ENCODE results near the gene PCDHA6.
"Not testable (repeated sequence)": the region's sequence is repeated elsewhere in the genome, so short reads cannot be mapped to it uniquely, and the experiment has no call there.

Gene PCDHA6

DNA sequence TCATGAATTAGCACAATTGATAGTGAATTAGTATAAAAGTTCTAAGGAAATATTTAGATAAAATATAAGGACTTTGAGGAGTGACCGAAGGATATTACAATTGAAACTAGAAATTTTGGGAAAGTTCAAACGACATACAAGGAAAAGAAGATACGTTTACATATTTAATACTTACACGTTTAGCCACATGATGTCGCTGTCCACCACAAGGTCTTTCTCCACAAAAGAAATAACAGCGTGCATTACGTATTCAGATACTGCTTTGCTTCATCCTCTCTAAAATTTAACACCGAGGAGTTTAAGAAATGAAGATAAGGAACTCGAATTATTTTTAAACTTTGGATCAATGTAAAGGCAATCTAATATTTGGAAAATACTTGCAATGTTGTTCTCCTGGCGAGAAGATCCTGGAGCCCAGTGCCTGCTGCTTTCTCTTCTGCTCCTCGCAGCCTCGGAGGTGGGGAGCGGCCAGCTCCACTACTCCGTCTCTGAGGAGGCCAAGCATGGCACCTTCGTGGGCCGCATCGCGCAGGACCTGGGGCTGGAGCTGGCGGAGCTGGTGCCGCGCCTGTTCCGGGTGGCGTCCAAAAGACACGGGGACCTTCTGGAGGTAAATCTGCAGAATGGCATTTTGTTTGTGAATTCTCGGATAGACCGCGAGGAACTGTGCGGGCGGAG lies 26.8 kb upstream of the PCDHA6 start, which contains the start of gene PCDHA3:
Gene PCDHA3 (plus strand): TSS at position 242 of the 678 bp plus-strand sequence.
- H3K9ac ChIP-seq (ENCODE audit: low read length) = no peak within 1 kb of the TSS
- peaks cover 13% of the 10 kb centered on the region for H3K9me3 ChIP-seq (ENCODE audit: control insufficient read depth, low read depth, low read length)
- peaks cover under 1% of the 10 kb centered on the region for H3K4me1 ChIP-seq (ENCODE audit: control insufficient read depth, low read depth, low read length)
- H3K27ac ChIP-seq (ENCODE audit: low read length) = no peak within 1 kb of the TSS
- no peaks in the 10 kb centered on the region for H3K36me3 ChIP-seq (ENCODE audit: control insufficient read depth, low read depth, low read length)
- no peak within 1 kb of the TSS for H3K4me3 ChIP-seq (ENCODE audit: low read length)
- no peaks in the 10 kb centered on the region for H3K27me3 ChIP-seq (ENCODE audit: control insufficient read depth, insufficient read depth, low read length)

DNA sequence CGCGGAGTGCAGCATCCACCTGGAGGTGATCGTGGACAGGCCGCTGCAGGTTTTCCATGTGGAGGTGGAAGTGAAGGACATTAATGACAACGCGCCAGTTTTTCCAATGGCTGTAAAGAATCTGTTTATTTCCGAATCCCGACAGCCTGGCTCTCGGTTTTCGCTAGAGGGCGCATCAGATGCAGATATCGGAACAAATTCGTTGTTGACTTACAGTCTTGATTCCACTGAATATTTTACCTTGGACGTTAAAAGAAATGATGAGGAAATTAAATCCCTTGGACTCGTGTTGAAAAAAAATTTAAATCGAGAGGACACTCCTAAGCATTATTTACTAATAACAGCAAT lies 26.3 kb upstream of the PCDHA6 start:
- Histone ChIP-seq H3K9me3 (ENCODE audit: control insufficient read depth, low read depth, low read length) (peaks cover 13% of the 10 kb centered on the region), H3K36me3 (ENCODE audit: control insufficient read depth, low read depth, low read length) (no peaks in the 10 kb centered on the region), H3K27ac (ENCODE audit: low read length) (no peak overlapping the region), H3K27me3 (ENCODE audit: control insufficient read depth, insufficient read depth, low read length) (no peaks in the 10 kb centered on the region), H3K4me1 (ENCODE audit: control insufficient read depth, low read depth, low read length) (peaks cover 5% of the 10 kb centered on the region), H3K4me3 (ENCODE audit: low read length) (no peak overlapping the region), H3K9ac (ENCODE audit: low read length) (no peak overlapping the region)

DNA sequence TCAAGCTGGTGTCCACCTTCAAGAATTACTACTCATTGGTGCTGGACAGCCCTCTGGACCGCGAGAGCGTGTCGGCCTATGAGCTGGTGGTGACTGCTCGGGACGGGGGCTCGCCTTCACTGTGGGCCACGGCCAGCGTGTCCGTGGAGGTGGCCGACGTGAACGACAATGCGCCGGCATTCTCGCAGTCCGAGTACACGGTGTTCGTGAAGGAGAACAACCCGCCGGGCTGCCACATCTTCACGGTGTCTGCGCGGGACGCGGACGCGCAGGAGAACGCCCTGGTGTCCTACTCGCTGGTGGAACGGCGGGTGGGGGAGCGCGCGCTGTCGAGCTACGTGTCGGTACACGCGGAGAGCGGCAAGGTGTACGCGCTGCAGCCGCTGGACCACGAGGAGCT lies 25.4 kb upstream of the PCDHA6 start:
- H3K9me3 ChIP-seq (ENCODE audit: control insufficient read depth, low read depth, low read length); H3K27me3 ChIP-seq (ENCODE audit: control insufficient read depth, insufficient read depth, low read length); H3K27ac ChIP-seq (ENCODE audit: low read length); H3K9ac ChIP-seq (ENCODE audit: low read length); H3K36me3 ChIP-seq (ENCODE audit: control insufficient read depth, low read depth, low read length); H3K4me3 ChIP-seq (ENCODE audit: low read length); H3K4me1 ChIP-seq (ENCODE audit: control insufficient read depth, low read depth, low read length): not testable (repeated sequence)

DNA sequence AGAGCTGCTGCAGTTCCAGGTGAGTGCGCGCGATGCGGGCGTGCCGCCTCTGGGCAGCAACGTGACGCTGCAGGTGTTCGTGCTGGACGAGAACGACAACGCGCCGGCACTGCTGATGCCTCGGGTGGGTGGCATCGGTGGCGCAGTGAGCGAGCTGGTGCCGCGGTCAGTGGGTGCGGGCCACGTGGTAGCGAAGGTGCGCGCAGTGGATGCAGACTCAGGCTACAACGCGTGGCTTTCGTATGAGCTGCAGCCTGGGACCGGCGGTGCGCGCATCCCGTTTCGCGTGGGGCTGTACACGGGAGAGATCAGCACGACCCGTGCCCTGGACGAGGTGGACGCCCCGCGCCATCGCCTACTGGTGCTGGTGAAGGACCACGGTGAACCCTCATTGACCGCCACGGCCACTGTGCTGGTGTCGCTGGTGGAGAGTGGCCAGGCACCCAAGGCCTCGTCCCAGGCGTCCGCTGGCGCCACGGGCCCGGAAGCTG lies 24.9 kb upstream of the PCDHA6 start:
- Histone ChIP-seq H3K9ac (ENCODE audit: low read length) (no peak overlapping the region), H3K9me3 (ENCODE audit: control insufficient read depth, low read depth, low read length) (peaks cover 10% of the 10 kb centered on the region), H3K4me1 (ENCODE audit: control insufficient read depth, low read depth, low read length) (peaks cover 7% of the 10 kb centered on the region)

DNA sequence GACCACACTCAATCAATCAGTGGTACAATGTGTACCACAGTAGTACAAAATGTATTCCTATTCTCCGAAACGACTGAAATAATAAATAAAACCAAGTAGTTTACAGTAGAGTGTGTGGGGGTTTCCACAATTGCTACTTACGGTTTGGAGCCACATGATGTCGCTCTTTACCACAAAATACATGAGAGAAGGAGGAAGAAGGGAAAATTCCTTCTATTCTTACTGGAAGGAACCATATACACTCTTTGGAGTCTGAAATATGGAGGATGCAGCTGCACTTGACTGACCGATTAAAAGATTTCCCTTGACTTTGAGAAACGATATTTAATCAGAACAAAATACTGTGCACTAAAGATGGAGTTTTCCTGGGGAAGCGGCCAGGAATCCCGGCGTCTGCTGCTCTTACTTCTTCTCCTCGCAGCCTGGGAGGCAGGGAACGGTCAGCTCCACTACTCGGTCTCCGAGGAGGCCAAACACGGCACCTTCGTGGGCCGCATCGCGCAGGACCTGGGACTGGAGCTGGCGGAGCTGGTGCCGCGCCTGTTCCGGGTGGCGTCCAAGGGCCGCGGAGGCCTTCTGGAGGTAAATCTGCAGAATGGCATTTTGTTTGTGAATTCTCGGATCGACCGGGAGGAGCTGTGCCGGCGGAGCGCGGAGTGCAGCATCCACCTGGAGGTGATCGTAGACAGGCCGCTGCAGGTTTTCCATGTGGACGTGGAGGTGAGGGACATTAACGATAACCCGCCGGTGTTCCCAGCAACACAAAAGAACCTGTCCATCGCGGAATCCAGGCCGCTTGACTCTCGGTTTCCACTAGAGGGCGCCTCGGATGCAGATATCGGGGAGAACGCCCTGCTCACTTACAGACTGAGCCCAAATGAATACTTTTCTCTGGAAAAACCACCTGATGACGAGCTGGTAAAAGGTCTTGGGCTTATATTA lies 20.7 kb upstream of the PCDHA6 start, which contains the start of gene PCDHA4:
Gene PCDHA4 (plus strand): TSS at position 235 of the 942 bp plus-strand sequence.
- peaks cover 7% of the 10 kb centered on the region for H3K4me1 ChIP-seq (ENCODE audit: control insufficient read depth, low read depth, low read length)
- no peaks in the 10 kb centered on the region for H3K27me3 ChIP-seq (ENCODE audit: control insufficient read depth, insufficient read depth, low read length)
- peak within 1 kb of the TSS; percentile 95 for H3K4me3 ChIP-seq (ENCODE audit: low read length)
- no peaks in the 10 kb centered on the region for H3K36me3 ChIP-seq (ENCODE audit: control insufficient read depth, low read depth, low read length)
- H3K27ac ChIP-seq (ENCODE audit: low read length) = peak within 1 kb of the TSS; percentile 46
- peaks cover under 1% of the 10 kb centered on the region for H3K9me3 ChIP-seq (ENCODE audit: control insufficient read depth, low read depth, low read length)
- peak within 1 kb of the TSS; percentile 92 for H3K9ac ChIP-seq (ENCODE audit: low read length)

More for the DNA sequence above, 24.9 kb upstream of the PCDHA6 start:
- no peaks in the 10 kb centered on the region for H3K27me3 ChIP-seq (ENCODE audit: control insufficient read depth, insufficient read depth, low read length)
- no peak overlapping the region for H3K27ac ChIP-seq (ENCODE audit: low read length)
- H3K36me3 ChIP-seq (ENCODE audit: control insufficient read depth, low read depth, low read length) = no peaks in the 10 kb centered on the region
- H3K4me3 ChIP-seq (ENCODE audit: low read length) = no peak overlapping the region

DNA sequence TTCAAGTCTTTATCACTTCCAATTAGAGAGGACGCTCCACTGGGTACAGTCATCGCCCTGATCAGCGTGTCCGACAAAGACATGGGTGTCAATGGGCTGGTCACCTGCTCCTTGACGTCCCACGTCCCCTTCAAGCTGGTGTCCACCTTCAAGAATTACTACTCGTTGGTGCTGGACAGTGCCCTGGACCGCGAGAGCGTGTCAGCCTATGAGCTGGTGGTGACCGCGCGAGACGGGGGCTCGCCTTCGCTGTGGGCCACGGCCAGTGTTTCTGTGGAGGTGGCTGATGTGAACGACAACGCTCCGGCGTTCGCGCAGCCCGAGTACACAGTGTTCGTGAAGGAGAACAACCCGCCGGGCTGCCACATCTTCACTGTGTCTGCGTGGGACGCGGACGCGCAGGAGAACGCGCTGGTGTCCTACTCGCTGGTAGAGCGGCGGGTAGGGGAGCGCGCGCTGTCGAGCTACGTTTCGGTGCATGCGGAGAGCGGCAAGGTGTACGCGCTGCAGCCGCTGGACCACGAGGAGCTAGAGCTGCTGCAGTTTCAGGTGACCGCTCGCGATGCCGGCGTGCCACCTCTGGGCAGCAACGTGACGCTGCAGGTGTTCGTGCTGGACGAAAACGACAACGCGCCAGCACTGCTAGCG lies 19.4 kb upstream of the PCDHA6 start:
- H3K36me3 ChIP-seq (ENCODE audit: control insufficient read depth, low read depth, low read length); H3K27ac ChIP-seq (ENCODE audit: low read length); H3K9ac ChIP-seq (ENCODE audit: low read length); H3K27me3 ChIP-seq (ENCODE audit: control insufficient read depth, insufficient read depth, low read length); H3K4me1 ChIP-seq (ENCODE audit: control insufficient read depth, low read depth, low read length); H3K9me3 ChIP-seq (ENCODE audit: control insufficient read depth, low read depth, low read length): not testable (repeated sequence)
- peak overlapping the region; percentile 95 for H3K4me3 ChIP-seq (ENCODE audit: low read length)

DNA sequence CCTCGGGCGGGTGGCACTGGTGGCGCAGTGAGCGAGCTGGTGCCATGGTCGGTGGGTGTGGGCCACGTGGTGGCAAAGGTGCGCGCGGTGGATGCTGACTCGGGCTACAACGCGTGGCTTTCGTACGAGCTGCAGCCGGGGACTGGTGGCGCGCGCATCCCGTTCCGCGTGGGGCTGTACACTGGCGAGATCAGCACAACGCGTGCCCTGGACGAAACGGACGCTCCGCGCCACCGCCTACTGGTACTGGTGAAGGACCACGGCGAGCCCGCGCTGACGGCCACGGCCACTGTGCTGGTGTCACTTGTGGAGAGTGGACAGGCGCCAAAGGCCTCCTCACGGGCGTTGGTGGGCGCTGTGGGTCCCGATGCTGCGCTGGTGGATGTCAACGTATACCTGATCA lies 18.9 kb upstream of the PCDHA6 start:
- no peak overlapping the region for H3K9ac ChIP-seq (ENCODE audit: low read length)
- H3K4me1 ChIP-seq (ENCODE audit: control insufficient read depth, low read depth, low read length) = peaks cover 7% of the 10 kb centered on the region
- no peak overlapping the region for H3K27ac ChIP-seq (ENCODE audit: low read length)
- H3K4me3 ChIP-seq (ENCODE audit: low read length) = no peak overlapping the region
- no peaks in the 10 kb centered on the region for H3K27me3 ChIP-seq (ENCODE audit: control insufficient read depth, insufficient read depth, low read length)
- H3K9me3 ChIP-seq (ENCODE audit: control insufficient read depth, low read depth, low read length) = no peaks in the 10 kb centered on the region
- H3K36me3 ChIP-seq (ENCODE audit: control insufficient read depth, low read depth, low read length) = no peaks in the 10 kb centered on the region

DNA sequence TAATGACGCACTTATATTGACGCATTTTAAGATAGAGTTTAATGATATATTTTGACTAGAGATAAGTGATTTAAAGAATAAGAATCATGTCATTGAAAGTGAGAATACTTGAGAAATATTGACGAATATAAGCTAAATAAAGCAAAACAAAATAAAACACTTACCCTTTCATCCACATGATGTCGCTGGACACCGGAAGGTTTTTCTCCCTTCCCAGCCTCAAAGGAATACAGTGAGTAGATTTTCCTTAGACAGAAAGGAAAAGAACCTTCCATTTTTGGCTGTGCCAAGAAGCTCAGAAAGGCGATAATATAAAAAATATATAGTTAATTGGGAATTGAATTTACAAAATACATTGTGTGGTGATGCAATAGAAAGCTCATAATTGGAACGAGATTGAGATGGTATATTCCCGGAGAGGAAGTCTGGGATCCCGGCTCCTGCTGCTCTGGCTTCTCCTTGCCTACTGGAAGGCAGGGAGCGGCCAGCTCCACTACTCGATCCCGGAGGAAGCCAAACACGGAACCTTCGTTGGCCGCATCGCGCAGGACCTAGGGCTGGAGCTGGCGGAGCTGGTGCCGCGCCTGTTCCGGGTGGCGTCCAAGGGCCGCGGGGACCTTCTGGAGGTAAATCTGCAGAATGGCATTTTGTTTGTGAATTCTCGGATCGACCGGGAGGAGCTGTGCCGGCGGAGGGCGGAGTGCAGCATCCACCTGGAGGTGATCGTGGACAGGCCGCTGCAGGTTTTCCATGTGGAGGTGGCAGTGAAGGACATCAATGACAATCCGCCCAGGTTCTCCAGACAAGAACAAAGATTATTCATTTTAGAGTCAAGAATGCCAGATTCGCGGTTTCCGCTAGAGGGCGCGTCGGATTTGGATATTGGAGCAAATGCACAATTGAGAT lies 6.1 kb upstream of the PCDHA6 start, which contains the start of gene PCDHA5:
Gene PCDHA5 (plus strand): TSS at position 239 of the 906 bp plus-strand sequence.
- Histone ChIP-seq H3K9me3 (ENCODE audit: control insufficient read depth, low read depth, low read length) (no peaks in the 10 kb centered on the region), H3K36me3 (ENCODE audit: control insufficient read depth, low read depth, low read length) (no peaks in the 10 kb centered on the region), H3K27me3 (ENCODE audit: control insufficient read depth, insufficient read depth, low read length) (no peaks in the 10 kb centered on the region), H3K9ac (ENCODE audit: low read length) (no peak within 1 kb of the TSS), H3K4me3 (ENCODE audit: low read length) (no peak within 1 kb of the TSS), H3K4me1 (ENCODE audit: control insufficient read depth, low read depth, low read length) (no peaks in the 10 kb centered on the region), H3K27ac (ENCODE audit: low read length) (no peak within 1 kb of the TSS)

DNA sequence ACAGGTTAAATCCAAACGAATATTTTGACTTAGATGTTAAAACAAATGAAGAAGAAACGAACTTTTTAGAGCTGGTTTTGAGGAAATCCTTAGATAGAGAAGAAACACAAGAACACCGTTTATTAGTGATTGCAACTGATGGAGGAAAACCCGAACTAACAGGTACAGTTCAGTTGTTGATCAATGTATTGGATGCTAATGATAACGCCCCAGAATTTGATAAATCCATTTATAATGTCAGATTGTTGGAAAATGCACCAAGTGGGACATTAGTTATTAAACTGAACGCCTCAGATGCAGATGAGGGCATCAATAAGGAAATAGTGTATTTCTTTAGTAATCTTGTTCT lies 5.5 kb upstream of the PCDHA6 start:
- H3K27ac ChIP-seq (ENCODE audit: low read length) = no peak overlapping the region
- H3K4me3 ChIP-seq (ENCODE audit: low read length) = no peak overlapping the region
- no peaks in the 10 kb centered on the region for H3K9me3 ChIP-seq (ENCODE audit: control insufficient read depth, low read depth, low read length)
- no peaks in the 10 kb centered on the region for H3K4me1 ChIP-seq (ENCODE audit: control insufficient read depth, low read depth, low read length)
- no peaks in the 10 kb centered on the region for H3K27me3 ChIP-seq (ENCODE audit: control insufficient read depth, insufficient read depth, low read length)
- no peak overlapping the region for H3K9ac ChIP-seq (ENCODE audit: low read length)
- H3K36me3 ChIP-seq (ENCODE audit: control insufficient read depth, low read depth, low read length) = no peaks in the 10 kb centered on the region

DNA sequence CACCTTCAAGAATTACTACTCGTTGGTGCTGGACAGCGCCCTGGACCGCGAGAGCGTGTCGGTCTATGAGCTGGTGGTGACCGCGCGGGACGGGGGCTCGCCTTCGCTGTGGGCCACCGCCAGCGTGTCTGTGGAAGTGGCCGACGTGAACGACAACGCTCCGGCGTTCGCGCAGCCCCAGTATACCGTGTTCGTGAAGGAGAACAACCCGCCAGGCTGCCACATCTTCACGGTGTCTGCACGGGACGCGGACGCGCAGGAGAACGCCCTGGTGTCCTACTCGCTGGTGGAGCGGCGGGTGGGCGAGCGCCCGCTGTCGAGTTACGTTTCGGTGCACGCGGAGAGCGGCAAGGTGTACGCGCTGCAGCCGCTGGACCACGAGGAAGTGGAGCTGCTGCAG lies 4.8 kb upstream of the PCDHA6 start:
- not testable (repeated sequence) for H3K36me3 ChIP-seq (ENCODE audit: control insufficient read depth, low read depth, low read length); H3K4me1 ChIP-seq (ENCODE audit: control insufficient read depth, low read depth, low read length); H3K27me3 ChIP-seq (ENCODE audit: control insufficient read depth, insufficient read depth, low read length); H3K27ac ChIP-seq (ENCODE audit: low read length); H3K9me3 ChIP-seq (ENCODE audit: control insufficient read depth, low read depth, low read length); H3K4me3 ChIP-seq (ENCODE audit: low read length); H3K9ac ChIP-seq (ENCODE audit: low read length)

DNA sequence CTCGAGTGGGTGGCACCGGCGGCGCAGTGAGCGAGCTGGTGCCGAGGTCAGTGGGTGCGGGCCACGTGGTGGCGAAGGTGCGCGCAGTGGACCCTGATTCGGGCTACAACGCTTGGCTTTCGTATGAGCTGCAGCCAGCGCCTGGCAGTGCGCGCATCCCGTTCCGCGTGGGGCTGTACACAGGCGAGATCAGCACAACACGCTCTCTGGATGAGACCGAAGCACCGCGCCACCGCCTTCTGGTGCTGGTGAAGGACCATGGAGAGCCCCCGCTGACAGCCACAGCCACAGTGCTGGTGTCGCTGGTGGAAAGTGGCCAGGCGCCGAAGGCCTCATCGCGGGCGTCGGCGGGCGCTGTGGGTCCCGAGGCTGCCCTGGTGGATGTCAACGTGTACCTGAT lies 4.3 kb upstream of the PCDHA6 start:
- no peaks in the 10 kb centered on the region for H3K9me3 ChIP-seq (ENCODE audit: control insufficient read depth, low read depth, low read length)
- H3K36me3 ChIP-seq (ENCODE audit: control insufficient read depth, low read depth, low read length) = no peaks in the 10 kb centered on the region
- H3K9ac ChIP-seq (ENCODE audit: low read length) = no peak overlapping the region
- H3K4me3 ChIP-seq (ENCODE audit: low read length) = no peak overlapping the region
- H3K27ac ChIP-seq (ENCODE audit: low read length) = no peak overlapping the region
- no peaks in the 10 kb centered on the region for H3K4me1 ChIP-seq (ENCODE audit: control insufficient read depth, low read depth, low read length)
- no peaks in the 10 kb centered on the region for H3K27me3 ChIP-seq (ENCODE audit: control insufficient read depth, insufficient read depth, low read length)

Data from iPS-18a (cell line).